A549 (cell line): ENCODE measurements around the gene PLA2G4F. TPM values are rescaled to one million over a fixed set of nuclear protein-coding genes. Genes with fewer than 3 reads are reported as not detected.

Source experiments
- ATAC-seq, 2 experiments: fragments of 200-7000 bp in 1 of 2; fragments of >200 bp in 1 of 2; cut with Nextera tagmentation in 1 of 2; cut with Tn5 transposase in 1 of 2; 3 replicates each; pipeline versions ENCODE4 v1.8.0 to v1.9.1; 2018 to 2020; ENCODE audit warnings: mild to moderate bottlenecking in 1 of 2, moderate library complexity in 1 of 2
- CTCF ChIA-PET: fragments of 300-600 bp; sonication (Branson Sonifier 250); formaldehyde crosslinking; extraction: SDS; loops from one replicate; lab custom pipeline; 2021; ENCODE audit warnings: antibody characterized with exemption, inconsistent platforms; lab: Yijun Ruan, JAX
- POLR2A ChIA-PET: fragments of 350-600 bp; formaldehyde crosslinking; extraction: SDS; loops from one replicate; lab custom pipeline; 2021; ENCODE audit warnings: antibody characterized with exemption, inconsistent platforms; lab: Yijun Ruan, JAX
- DNase-seq, 2 experiments: peaks; one replicate each; pipeline versions ENCODE4 v3.0.0 to v3.0.0-alpha.2; 2011 to 2016; ENCODE audit warnings: low read depth in 1 of 2, low spot score in 1 of 2
- FAIRE-seq: peaks from 2 replicates; lab custom pipeline; 2011; peaks lifted over from hg19 to GRCh38; lab: Jason Lieb, UNC
- H3K27ac ChIP-seq, 2 experiments: fragments of >200 bp; sonication (Bioruptor Twin); formaldehyde crosslinking; 3 replicates each; pipeline ENCODE4 v1.5.1; 2016 to 2017
- H3K4me1 ChIP-seq: fragments of >200 bp; sonication (Bioruptor Twin); formaldehyde crosslinking; 3 replicates; pipeline ENCODE4 v1.6.1; 2016
- H3K4me2 ChIP-seq: fragments of >200 bp; sonication (Bioruptor Twin); formaldehyde crosslinking; 3 replicates; pipeline ENCODE4 v1.6.1; 2016
- H3K4me3 ChIP-seq: fragments of >200 bp; sonication (Bioruptor Twin); formaldehyde crosslinking; 3 replicates; pipeline ENCODE4 v1.5.1; 2016
- H3K9me3 ChIP-seq: fragments of >200 bp; sonication (Bioruptor Twin); formaldehyde crosslinking; 3 replicates; pipeline ENCODE4 v1.6.1; 2016
- ATOH8 ChIP-seq: fragments of 250-450 bp; sonication (Bioruptor Pico); IDR thresholded peaks from 2 replicates; pipeline ENCODE4 v1.5.0; 2020; ENCODE audit warnings: low read depth, mild to moderate bottlenecking, moderate library complexity
- BHLHE40 ChIP-seq: IDR thresholded peaks from 2 replicates; pipeline ENCODE4 v1.6.1; 2012; ENCODE audit warnings: low read depth, low read length, inconsistent platforms
- CBX8 ChIP-seq: fragments of 200-600 bp; sonication (generic); IDR thresholded peaks from 2 replicates; pipeline ENCODE4 v1.6.1; 2016
- CEBPB ChIP-seq, 2 experiments: fragments of >200 bp in 1 of 2; sonication (Bioruptor Twin) in 1 of 2; formaldehyde crosslinking in 1 of 2; IDR thresholded peaks; 2 replicates each; pipeline ENCODE4 v1.6.1; 2012 to 2016
- CHD4 ChIP-seq: fragments of 200-600 bp; sonication (generic); IDR thresholded peaks from 2 replicates; pipeline ENCODE4 v1.6.1; 2016; ENCODE audit warnings: antibody characterized with exemption, mild to moderate bottlenecking, borderline replicate concordance
- CTCF ChIP-seq: fragments of >200 bp; sonication (Bioruptor Twin); formaldehyde crosslinking; IDR thresholded peaks from 3 replicates; pipeline ENCODE4 v1.5.1; 2016
- EHF ChIP-seq: fragments of 250-450 bp; sonication (Bioruptor Pico); IDR thresholded peaks from 2 replicates; pipeline ENCODE4 v1.5.0; 2020; ENCODE audit warnings: mild to moderate bottlenecking
- FOXS1 ChIP-seq: fragments of 250-450 bp; sonication (Bioruptor Pico); IDR thresholded peaks from 2 replicates; pipeline ENCODE4 v1.5.0; 2020; ENCODE audit warnings: mild to moderate bottlenecking, moderate library complexity
- GATA3 ChIP-seq: IDR thresholded peaks from 2 replicates; pipeline ENCODE4 v1.6.1; 2012; ENCODE audit warnings: borderline replicate concordance
- HEYL ChIP-seq: fragments of 250-450 bp; sonication (Bioruptor Pico); IDR thresholded peaks from 2 replicates; pipeline ENCODE4 v1.8.0; 2021; ENCODE audit warnings: mild to moderate bottlenecking, moderate library complexity
- HOXA7 ChIP-seq: fragments of 250-450 bp; sonication (Bioruptor Pico); IDR thresholded peaks from 2 replicates; pipeline ENCODE4 v1.5.0; 2020; ENCODE audit warnings: mild to moderate bottlenecking, moderate library complexity
- HOXB13 ChIP-seq: fragments of 250-450 bp; sonication (Bioruptor Pico); IDR thresholded peaks from 2 replicates; pipeline ENCODE4 v1.5.0; 2020; ENCODE audit warnings: low read depth, mild to moderate bottlenecking, moderate library complexity
- HOXB5 ChIP-seq: fragments of 250-450 bp; sonication (Bioruptor Pico); IDR thresholded peaks from 2 replicates; pipeline ENCODE4 v1.5.0; 2020; ENCODE audit warnings: mild to moderate bottlenecking, moderate library complexity
- JUNB ChIP-seq: fragments of >200 bp; sonication (Bioruptor Twin); formaldehyde crosslinking; IDR thresholded peaks from 2 replicates; pipeline ENCODE4 v1.6.1; 2016
- KDM5A ChIP-seq: fragments of 200-600 bp; sonication (generic); IDR thresholded peaks from 2 replicates; pipeline ENCODE4 v1.6.1; 2016; ENCODE audit warnings: antibody characterized with exemption, mild to moderate bottlenecking
- MAFK ChIP-seq: fragments of 450-650 bp; IDR thresholded peaks from 2 replicates; pipeline ENCODE4 v1.6.1; 2014; ENCODE audit not compliant: partially characterized antibody
- MYC ChIP-seq: IDR thresholded peaks from 2 replicates; pipeline ENCODE4 v1.6.1; 2012; ENCODE audit warnings: mild to moderate bottlenecking, inconsistent platforms, low read length, improper control_type of control experiment, borderline replicate concordance
- NPAS2 ChIP-seq: fragments of 250-450 bp; sonication (Bioruptor Pico); IDR thresholded peaks from 2 replicates; pipeline ENCODE4 v1.8.0; 2022; ENCODE audit warnings: mild to moderate bottlenecking, moderate library complexity, borderline replicate concordance
- NR3C1 ChIP-seq: fragments of >200 bp; sonication (Bioruptor Twin); formaldehyde crosslinking; IDR thresholded peaks from 3 replicates; pipeline ENCODE4 v1.6.1; 2017
- PHF8 ChIP-seq: fragments of 200-600 bp; sonication (generic); IDR thresholded peaks from 2 replicates; pipeline ENCODE4 v1.6.1; 2016; ENCODE audit warnings: low read depth, mild to moderate bottlenecking, antibody characterized with exemption, moderate library complexity, borderline replicate concordance
- POLR2A ChIP-seq: IDR thresholded peaks from 2 replicates; pipeline ENCODE4 v1.6.1; 2012; ENCODE audit warnings: mild to moderate bottlenecking, low read length
- RAD21 ChIP-seq, 2 experiments: fragments of >200 bp in 1 of 2; sonication (Bioruptor Twin) in 1 of 2; formaldehyde crosslinking in 1 of 2; IDR thresholded peaks in 1 of 2; conservative IDR thresholded peaks in 1 of 2; 2 replicates in 1 of 2; 3 replicates in 1 of 2; pipeline ENCODE4 v1.6.1; 2012 to 2018; ENCODE audit warnings: inconsistent platforms in 1 of 2
- RARB ChIP-seq: fragments of 250-450 bp; sonication (Bioruptor Pico); IDR thresholded peaks from 2 replicates; pipeline ENCODE4 v1.8.0; 2021; ENCODE audit warnings: mild to moderate bottlenecking, moderate library complexity
- RNF2 ChIP-seq: fragments of 200-600 bp; sonication (generic); IDR thresholded peaks from 2 replicates; pipeline ENCODE4 v1.6.1; 2016; ENCODE audit warnings: low read depth, mild to moderate bottlenecking, antibody characterized with exemption, moderate library complexity, borderline replicate concordance
- SREBF2 ChIP-seq: fragments of 450-650 bp; IDR thresholded peaks from 2 replicates; pipeline ENCODE4 v1.6.1; 2014; ENCODE audit warnings: mild to moderate bottlenecking, moderate library complexity
- TFCP2L1 ChIP-seq: fragments of 250-450 bp; sonication (Bioruptor Pico); IDR thresholded peaks from 2 replicates; pipeline ENCODE4 v1.5.0; 2021; ENCODE audit warnings: mild to moderate bottlenecking
- USF2 ChIP-seq: fragments of 450-650 bp; IDR thresholded peaks from 2 replicates; pipeline ENCODE4 v1.6.1; 2014; ENCODE audit warnings: antibody characterized with exemption
- ZFP36 ChIP-seq: fragments of 450-650 bp; IDR thresholded peaks from 2 replicates; pipeline ENCODE4 v1.6.1; 2014; ENCODE audit warnings: borderline replicate concordance; ENCODE audit not compliant: partially characterized antibody
- WGBS: methylation state at CpG from one replicate; pipeline ENCODE4 v1.1.6; 2017; ENCODE audit errors: missing lambda C conversion rate; 5-methylcytosine and 5-hydroxymethylcytosine counted together
- polyA plus RNA-seq, 4 experiments: library from polyadenylated mRNA; depleted of rRNA in 3 of 4; stranded (reverse); fragments of >200 nt; fragmentation: RNase III in 1 of 4; extraction: RNeasy Plus Mini Kit Qiagen cat#74134 plus additional on column Dnase treatment in 1 of 4; gene quantifications; 2 replicates in 3 of 4; 3 replicates in 1 of 4; pipeline ENCODE4 v1.2.3, GENCODE V29; 2011 to 2017
- TF ChIP-seq, protein P1 (sequence below): fragments of >200 bp; sonication (Bioruptor Twin); formaldehyde crosslinking; IDR thresholded peaks from 2 replicates; pipeline ENCODE4 v1.6.1; 2016
- TF ChIP-seq, protein P2 (sequence below): IDR thresholded peaks from 2 replicates; pipeline ENCODE4 v1.6.1; 2012; ENCODE audit warnings: low read depth, borderline replicate concordance

The PLA2G4F gene
- polyA plus RNA-seq, 2 of the 4 experiments (the other 2 are of a cell fraction): not detected

- Histone ChIP-seq H3K27ac (no peak overlapping the region), H3K4me3 (no peak overlapping the region), H3K9me3 (no peaks in the 10 kb centered on the region), H3K4me2 (no peak overlapping the region), H3K4me1 (no peaks in the 10 kb centered on the region)
- ATAC-seq (no peak), FAIRE-seq (no peak), DNase-seq (no peak)
- WGBS: 78% methylated on average over 4 of the region's 4 CpGs
- TF ChIP-seq MAFK (no peak), RNF2 (no peak)
- CTCF ChIA-PET: interaction anchor here (1.1 to 1.4 kb wide), 2 partner anchors 9 to 47 kb away, joined by 3 to 4 read pairs; no protein-coding TSS in a partner anchor
- POLR2A ChIA-PET: no interaction called here
These were observed 28.3 kb upstream of the PLA2G4F start for GRCh38 chr15:42184736-42185135.

GRCh38 chr15:42184296-42184695 lies 27.9 kb upstream of the PLA2G4F start:
- FAIRE-seq (no peak), DNase-seq (no peak), ATAC-seq (no peak)
- Histone ChIP-seq H3K4me1 (no peaks in the 10 kb centered on the region), H3K4me2 (no peak overlapping the region), H3K27ac (no peak overlapping the region), H3K4me3 (no peak overlapping the region), H3K9me3 (no peaks in the 10 kb centered on the region)
- 80% methylated on average over 5 of the region's 5 CpGs for WGBS
- ChIA-PET CTCF (interaction anchor here (1.1 to 1.4 kb wide), 2 partner anchors 9 to 47 kb away, joined by 3 to 4 read pairs; no protein-coding TSS in a partner anchor), POLR2A (no interaction called here)
- no peak for TF ChIP-seq HOXB5
- TF ChIP-seq RAD21 (conservative IDR thresholded peaks at IDR 0.05 in 1 of 2, IDR thresholded peaks at IDR 0.05 in 1 of 2): no peak
- no peak for TF ChIP-seq USF2
- no peak for TF ChIP-seq CEBPB (IDR thresholded peaks at IDR 0.05)
- no peak for TF ChIP-seq HOXA7
- no peak for TF ChIP-seq CHD4
- no peak for TF ChIP-seq HOXB13 (CRISPR knock-in tag)
- TF ChIP-seq, protein P1, sequence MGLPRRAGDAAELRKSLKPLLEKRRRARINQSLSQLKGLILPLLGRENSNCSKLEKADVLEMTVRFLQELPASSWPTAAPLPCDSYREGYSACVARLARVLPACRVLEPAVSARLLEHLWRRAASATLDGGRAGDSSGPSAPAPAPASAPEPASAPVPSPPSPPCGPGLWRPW: no peak
- no peak for TF ChIP-seq RNF2
- no peak for TF ChIP-seq EHF (CRISPR knock-in tag)
- no peak for TF ChIP-seq PHF8
- TF ChIP-seq ATOH8 (CRISPR knock-in tag): no peak
- TF ChIP-seq ZFP36: no peak
- no peak for TF ChIP-seq CTCF
- TF ChIP-seq POLR2A: no peak
- TF ChIP-seq TFCP2L1 (CRISPR knock-in tag): no peak
- TF ChIP-seq MYC: no peak
- no peak for TF ChIP-seq JUNB
- TF ChIP-seq RARB (CRISPR knock-in tag): no peak

- no peak overlapping the region for H3K4me2 ChIP-seq
- H3K27ac ChIP-seq: no peak overlapping the region
- no peak for FAIRE-seq
- CTCF ChIA-PET: interaction anchor here (0.6 kb wide), 1 partner anchor 177 kb away, joined by 3 read pairs; no protein-coding TSS in a partner anchor
- POLR2A ChIA-PET: no interaction called here
- DNase-seq: no peak
- ATAC-seq: no peak
- H3K4me1 ChIP-seq: no peaks in the 10 kb centered on the region
- no peak overlapping the region for H3K4me3 ChIP-seq
- H3K9me3 ChIP-seq: no peaks in the 10 kb centered on the region
- WGBS: 89% methylated on average over 6 of the region's 6 CpGs
- no peak for TF ChIP-seq CBX8
- no peak for TF ChIP-seq HOXB13 (CRISPR knock-in tag)
- no peak for TF ChIP-seq SREBF2
- TF ChIP-seq, protein P2, sequence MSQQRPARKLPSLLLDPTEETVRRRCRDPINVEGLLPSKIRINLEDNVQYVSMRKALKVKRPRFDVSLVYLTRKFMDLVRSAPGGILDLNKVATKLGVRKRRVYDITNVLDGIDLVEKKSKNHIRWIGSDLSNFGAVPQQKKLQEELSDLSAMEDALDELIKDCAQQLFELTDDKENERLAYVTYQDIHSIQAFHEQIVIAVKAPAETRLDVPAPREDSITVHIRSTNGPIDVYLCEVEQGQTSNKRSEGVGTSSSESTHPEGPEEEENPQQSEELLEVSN: no peak
- TF ChIP-seq CHD4: no peak
- TF ChIP-seq NR3C1: no peak
- no peak for TF ChIP-seq CEBPB (IDR thresholded peaks at IDR 0.05)
- no peak for TF ChIP-seq CTCF
- no peak for TF ChIP-seq RNF2
- TF ChIP-seq HEYL (CRISPR knock-in tag): no peak
- no peak for TF ChIP-seq NPAS2 (CRISPR knock-in tag)
- no peak for TF ChIP-seq BHLHE40
- no peak for TF ChIP-seq RARB (CRISPR knock-in tag)
- TF ChIP-seq FOXS1: no peak
- TF ChIP-seq KDM5A: no peak
- no peak for TF ChIP-seq GATA3
These were observed 26.5 kb upstream of the PLA2G4F start for GRCh38 chr15:42182961-42183360.
